T-helper 9 cell (primary cell): ENCODE data around the gene PPM1M.

Experiments used
- DNase-seq: peaks from one replicate; pipeline ENCODE4 v3.0.0-alpha.2; 2020

Gene PPM1M

DNA sequence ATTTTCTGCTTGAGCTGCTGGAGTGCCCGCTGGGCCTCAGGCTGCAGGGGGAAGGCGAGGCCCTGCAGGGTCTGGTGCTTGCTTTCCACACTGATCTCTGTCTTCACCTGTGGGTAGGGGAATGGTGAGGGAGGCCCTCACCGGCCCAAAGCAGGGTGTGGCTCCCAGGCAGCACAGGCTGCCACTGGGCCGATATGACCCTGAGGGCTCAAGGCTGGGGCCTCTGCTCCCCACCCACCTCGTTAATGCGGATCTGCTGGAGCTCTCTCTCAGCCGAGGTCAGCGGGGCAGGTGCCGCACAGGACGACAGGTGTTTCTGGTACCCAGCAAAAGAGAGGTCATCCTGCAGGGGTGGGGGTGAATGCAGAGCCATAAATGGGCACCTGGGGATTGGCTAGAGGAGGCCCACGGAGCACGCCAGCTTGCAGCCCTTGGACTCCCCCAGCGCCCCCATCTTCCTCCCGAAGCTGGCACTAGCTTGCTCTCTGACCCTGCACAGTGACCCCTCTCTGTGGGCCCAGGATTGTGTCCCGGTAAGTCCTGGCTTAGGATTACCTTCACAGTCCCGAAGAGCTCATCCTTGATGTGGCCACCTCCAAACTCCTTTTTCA is 14.6 kb upstream of the PPM1M start:
- DNase-seq: no peak

DNA sequence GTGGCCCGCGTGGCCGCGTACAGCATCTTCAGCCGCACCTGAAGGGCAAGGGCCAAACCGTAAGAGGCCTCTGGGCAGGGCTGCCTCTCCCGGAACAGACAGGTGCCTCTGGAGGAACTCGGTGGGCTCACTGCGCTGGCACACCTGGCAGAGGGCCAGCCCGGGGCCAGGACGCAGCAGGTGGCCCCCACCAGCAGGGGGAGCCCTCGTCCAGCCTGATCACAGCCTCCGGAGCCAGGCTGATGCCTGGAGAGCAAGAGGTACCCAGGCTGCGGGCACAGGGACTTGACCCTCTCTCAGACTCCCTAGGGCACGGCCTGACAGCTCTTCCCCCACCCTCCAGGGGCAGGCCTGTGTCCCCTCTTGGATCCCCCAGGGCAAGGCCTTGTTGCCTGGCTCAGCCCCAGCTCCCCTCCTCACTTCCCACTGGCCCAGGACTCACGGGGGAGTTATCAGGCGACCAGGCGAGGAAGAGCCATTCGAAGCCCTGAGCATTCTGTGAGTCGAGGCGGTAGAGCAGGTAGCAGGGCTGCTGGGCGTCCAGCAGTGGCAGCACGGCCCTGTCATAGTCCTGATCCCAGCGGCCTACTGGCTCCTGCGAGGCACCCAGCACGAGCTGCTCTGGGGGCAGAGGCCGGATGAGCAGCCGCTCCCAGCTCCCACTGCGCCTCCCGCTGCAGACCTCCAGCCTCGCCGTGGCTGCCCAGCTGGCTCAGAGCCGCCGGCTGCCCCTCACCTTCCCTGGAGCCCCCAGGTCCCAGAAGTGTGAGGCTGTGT is 13.9 kb upstream of the PPM1M start:
- DNase-seq: peak; percentile 97

DNA sequence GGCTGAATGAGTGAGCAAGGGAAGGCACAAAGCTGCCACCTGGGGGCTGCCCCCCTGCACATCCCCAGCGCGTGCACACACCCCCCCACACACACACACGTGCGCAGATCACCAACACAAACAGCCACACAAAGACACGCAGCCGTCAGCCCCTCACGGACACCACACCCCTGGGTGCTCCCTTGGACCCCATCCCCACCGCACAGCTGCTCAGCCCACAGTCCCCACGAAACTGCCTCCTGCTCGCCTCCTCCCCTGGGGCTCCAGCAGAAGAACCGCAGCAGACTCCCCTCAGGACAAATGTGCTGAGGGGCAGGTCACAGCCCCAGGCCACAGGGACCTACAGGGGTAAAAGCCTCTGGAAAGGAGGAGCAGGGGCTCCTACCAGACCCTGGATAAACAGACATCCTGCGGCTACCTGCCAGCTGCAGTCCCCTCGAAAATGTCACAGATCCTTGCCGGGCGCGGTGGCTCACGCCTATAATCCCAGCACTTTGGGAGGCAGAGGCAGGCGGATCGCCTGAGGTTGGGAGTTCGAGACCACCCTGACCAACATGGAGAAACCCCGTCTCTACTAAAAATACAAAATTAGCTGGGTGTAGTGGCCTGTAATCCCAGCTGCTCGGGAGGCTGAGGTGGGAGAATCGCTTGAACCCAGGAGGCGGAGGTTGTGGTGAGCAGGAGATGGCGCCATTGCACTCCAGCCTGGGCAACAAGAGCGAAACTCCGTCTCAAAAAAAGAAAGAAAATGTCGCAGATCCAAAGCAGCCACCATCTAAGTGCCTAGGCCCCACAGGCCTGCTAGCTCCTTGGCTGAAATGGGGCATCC is 13.1 kb upstream of the PPM1M start:
- DNase-seq: no peak

DNA sequence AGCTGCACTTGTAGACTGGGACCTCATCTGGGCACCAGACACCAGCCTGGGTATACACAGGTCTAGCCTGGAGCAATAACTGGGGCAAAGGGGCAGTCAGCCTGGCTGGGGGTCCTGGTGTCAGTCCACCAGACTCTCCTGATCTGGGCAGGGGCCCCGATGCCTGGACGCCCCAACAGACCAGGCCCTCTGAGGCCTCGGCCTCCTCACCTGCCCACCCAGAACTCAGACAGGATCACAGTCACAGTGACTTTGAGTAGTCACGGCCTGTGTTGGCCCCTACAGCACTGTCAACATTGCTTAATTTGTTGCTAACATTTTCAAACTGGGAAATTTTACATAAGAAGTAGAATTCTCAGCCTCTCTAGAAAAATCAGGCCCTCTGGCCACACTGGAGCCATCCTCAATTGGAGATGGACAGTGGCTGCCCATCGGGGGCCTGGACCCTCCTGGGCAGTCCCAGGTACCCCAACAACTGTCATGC is 12.4 kb upstream of the PPM1M start:
- DNase-seq: no peak

DNA sequence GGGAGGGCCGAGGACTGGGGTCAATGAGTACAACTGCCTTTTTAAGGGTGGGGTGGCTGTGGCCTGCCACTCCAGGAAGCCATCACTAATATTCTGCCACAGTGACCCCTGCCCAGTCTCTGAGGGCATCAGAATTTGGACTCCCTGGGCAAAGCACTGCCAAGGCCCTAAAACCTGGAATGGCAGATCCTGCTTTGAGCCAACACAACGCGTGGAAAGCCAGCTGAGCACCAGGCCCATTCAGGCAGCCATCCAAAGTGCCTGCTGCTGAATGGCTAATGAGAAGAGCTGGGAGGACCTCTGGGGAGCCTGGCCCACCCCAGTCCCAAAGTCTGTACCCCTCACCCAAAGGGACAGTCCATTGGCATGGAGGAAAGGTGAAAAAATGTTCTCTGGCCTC is 11.6 kb upstream of the PPM1M start:
- DNase-seq: no peak

DNA sequence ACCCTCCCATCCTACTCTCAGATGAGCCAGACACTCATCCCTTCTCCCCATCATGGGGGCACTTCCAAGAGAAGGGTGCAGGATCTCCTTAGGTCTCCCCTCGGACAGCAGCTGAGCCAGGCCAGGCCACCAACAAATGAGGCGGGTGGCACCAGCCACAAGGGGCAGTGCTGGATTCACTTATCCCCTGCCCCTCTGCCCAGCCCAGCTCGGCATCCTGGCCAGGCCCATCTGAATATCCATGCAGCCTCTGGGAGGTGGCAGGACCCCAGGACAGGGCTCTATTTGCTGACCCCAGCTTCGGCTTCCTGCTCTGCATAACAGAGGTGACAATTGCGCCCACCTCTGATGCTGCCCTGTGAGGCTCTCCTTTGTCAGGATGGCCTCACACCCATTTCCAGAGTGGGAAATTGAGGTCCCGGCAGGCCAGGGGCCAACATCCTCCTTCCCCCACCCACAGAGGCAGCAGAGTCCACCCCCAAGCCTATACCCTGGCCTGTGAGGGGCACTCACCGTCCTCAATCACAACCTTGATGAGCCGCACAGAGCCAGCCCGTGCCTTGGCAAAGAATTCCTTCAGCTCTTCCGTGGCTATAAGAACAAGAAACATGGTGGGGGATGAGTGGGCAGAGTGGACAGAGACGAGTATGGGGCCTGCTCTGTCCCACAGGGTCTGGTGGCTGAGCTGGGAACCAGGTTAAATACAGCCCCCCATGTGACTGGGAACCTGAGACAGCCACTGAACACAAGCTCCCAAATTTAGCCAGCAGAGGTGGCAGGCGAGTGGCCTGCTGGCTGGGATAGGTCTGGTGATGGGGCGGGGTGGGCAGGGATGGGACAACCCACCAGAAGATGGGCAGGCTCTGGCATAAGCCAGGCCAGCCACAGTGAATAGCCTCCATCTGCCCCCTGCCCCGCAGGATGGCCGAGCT is 10.8 kb upstream of the PPM1M start:
- no peak for DNase-seq

DNA sequence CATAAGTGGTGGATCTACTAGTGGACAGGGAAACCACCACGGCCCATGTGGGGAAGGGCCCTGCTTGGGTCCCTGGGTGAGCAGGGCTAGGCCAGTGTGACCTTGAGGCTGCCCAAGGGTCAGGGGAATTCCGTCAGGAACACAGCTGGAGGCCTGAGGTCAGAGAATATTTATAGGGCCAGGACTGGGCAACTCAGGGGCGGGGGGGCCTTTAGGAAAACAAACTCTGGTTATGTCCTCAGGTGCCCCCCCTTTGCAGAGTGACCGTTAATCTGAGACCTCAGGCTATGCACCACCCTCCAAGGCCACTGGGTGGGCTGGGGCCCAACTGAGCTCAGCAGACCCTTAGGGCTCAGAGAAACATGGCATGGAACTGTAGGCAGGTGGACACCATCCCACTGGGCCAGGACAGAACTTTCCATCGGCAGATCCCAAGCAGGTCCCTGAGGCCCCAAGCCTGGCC is 9.1 kb upstream of the PPM1M start:
- no peak for DNase-seq

DNA sequence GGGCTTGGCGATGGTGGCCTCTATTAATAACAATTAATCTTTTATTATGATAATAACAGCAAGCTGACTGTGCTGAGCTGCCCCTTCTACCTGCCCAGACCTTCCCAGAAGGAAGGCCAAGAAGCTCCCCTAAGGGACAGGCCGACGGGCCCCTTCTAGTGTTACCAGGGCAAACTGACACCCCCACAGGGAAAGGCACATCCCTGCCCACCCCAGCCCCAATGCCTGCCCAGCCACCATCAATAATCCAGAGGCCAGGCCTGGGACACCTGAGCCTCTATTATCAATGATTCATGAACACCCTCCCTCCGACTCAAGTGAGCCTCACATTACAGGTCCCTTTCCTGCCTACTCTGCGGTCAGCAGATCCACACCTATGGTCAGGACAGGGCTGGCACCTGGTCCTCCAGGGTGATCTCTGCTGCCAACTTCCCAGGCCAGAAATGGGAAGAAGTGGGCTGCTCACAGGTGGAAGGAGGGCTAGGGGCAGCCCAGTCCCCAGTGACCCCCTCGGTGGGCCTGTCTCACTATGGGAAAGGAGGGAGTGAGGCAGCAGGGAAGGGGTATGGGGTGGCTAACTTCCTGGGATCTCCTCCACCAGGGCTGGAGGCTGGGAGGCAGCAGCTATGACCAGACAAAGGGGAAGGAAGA is 8.4 kb upstream of the PPM1M start:
- no peak for DNase-seq

DNA sequence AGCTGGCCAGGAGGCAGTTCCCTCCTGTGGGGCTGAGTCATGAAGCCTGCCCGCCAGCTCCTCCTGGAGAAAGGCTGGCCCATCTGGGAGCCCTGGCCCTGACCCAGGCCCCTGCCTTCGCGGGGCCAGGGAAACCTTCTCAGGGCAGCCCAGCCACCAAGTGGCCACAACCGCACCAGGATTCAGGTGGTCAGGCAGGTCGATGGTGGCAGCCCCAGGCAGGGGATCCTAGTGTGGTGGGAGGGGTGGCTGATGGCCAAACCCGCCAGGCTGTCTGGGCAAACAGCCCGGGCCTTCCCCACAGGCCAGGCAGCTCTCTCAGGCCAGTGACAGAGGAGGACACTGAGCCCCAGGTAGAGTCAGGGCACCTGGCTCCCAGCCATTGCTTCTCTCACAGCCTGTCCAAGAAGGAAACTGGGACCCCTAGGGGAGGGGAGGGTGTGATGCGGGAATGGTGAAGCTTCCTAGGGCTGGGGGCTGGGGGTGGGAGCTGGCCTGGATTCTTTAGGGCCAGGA is 7.8 kb upstream of the PPM1M start:
- no peak for DNase-seq

DNA sequence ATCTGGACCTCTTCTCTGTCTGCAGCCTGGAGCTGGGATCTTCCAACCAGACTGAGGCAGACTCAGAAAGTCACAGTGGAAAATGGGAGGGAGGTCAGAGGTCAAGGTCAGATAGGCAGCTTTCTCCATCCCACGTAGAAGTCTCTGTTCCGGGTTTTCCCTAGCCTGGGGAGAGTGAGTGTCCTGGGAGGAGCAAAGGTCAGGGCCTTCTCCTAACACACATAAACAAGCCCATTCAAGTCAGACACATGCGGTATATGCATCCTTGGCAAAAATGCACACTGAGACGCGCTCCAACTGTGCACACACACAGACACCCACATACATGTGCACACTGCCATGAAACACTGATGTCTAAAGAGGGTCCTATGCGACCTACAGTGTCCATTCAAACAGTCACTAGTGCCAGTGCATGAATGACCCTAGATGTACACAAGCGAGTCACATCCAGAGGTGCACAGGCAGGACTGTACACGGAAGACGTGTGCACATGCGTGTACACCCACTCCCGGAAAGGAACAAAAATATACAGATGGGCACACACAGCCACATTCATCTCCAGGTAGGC is 7.3 kb upstream of the PPM1M start:
- DNase-seq: no peak

DNA sequence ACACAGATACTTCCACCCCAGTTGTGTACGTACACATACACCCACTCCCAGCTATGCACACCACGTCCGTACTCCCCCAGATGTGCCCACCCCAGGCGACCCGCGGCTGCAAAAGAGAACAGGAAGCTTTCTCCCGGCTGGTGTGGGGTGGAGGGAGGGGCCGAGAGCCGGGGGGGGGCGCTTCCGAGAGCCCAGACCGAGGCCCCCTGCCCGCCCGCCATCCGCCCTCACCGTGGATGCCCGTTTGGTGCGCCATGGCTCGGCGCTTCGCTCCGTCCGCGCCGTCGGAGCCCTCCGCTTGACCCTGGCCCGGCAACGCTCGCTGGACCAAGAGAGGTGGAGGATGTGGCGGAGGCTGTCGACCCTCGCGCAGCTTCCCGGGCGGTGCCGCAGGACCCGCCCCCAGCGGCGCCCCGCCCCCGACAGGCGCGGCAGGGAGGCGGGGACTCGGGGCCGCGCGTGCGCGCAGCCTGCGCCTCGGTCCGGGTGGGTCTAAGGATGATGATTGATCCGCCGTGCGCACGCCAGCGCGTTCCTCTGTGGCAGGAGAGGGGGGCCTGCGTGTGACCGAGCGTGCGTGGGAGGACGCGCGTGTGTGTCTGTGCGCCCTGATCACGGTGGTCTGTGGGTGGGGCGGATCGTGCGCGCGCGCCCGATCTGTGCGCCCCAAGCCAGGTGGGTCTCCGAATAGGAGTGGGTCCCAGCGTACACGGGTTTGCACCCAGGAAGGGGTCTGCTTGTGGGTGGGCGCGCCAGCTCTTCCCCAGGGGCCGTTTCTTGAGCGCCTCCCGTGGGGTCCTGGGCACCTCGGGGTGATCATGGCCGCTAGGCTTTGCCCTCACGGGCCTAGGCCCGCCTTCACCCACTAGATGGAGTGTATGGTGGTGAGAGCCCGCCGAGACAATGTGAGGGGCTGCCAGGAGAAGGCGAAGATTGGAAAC is 6.5 kb upstream of the PPM1M start, which contains the start of gene TWF2:
Gene TWF2, minus strand, starts transcription at position 398 of the 941 bp plus-strand sequence. Its CDS starts 142 bp downstream, at position 256.
- peak; percentile 78 for DNase-seq

DNA sequence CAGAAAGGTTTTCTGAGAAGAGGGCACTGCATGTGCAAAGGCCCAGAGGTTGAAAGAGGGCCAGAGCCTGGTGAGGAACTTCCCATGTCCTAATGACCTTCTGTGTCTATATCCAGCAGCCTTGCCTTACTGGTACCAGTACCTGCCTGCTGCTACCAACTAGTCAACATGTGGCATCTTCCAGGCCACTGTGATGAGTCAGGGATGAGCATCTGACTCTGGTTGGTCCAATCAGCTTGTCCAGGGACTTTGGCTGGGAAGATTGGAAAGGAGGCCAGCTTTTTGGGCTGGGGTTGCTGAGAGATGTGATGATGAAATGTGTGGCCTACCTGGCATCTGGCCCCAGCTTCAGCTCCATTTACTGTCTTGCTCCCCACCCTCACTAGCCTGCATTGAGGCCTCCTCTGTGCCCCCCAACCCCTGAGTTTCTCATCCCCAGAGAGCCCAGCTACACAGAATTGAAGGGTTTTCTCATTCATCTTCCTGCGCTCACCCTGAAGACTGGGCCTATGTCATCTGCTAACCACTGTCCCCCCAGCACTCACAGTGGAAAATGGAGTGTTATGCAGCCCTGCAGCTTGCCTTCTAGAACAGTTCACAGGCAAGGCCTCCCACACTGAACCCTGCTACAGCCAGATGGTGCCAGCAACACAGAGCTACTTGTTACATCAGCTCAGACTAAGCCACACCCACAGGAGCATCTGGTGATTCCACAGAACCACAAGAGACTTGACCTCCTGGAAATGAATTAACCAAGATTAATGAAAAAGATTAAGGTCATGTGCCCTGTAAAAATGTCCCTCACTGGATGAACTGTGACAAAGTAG is 5.3 kb upstream of the PPM1M start:
- DNase-seq: no peak

DNA sequence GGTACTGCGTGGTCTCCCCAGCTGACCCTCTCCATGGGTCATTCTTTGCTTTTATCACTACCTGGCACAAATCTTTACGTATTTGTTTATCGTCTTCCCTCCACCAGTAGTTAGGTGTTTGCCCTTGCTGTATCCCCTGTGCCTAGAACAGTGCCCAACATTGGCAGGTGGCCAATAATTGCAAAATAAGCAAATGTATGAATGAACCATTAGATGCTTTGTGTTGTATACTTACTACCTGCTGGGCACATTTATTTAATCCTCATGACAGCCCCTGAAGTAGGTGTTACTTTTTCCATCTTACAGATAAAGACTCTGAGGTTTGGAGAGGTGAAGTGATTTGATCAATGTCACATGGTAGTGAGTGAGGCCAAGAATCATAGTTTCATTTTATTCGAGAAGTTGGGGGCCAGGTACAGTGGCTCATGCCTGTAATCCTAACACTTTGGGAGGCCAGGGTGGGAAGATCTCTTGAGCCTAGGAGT is 4.6 kb upstream of the PPM1M start:
- DNase-seq: no peak

DNA sequence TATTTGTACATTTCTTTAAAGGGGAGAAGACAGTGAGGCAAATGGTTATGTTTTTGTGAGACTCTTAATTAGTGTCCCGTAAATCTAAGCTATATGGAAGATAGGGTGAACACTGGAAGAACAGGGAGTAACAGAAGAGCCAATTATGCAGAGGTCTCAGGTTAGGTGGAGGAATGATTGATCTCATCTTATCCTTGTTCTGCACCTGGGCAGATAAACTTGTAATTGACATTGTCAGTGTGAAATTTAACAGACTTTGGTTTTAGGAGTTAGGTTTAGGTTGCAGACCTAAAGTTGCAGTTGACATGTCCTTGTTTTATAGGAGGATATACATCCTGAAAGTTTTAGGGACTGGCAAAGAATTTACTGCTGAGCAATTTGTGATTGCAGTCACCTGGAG is 3.5 kb upstream of the PPM1M start:
- DNase-seq: no peak

DNA sequence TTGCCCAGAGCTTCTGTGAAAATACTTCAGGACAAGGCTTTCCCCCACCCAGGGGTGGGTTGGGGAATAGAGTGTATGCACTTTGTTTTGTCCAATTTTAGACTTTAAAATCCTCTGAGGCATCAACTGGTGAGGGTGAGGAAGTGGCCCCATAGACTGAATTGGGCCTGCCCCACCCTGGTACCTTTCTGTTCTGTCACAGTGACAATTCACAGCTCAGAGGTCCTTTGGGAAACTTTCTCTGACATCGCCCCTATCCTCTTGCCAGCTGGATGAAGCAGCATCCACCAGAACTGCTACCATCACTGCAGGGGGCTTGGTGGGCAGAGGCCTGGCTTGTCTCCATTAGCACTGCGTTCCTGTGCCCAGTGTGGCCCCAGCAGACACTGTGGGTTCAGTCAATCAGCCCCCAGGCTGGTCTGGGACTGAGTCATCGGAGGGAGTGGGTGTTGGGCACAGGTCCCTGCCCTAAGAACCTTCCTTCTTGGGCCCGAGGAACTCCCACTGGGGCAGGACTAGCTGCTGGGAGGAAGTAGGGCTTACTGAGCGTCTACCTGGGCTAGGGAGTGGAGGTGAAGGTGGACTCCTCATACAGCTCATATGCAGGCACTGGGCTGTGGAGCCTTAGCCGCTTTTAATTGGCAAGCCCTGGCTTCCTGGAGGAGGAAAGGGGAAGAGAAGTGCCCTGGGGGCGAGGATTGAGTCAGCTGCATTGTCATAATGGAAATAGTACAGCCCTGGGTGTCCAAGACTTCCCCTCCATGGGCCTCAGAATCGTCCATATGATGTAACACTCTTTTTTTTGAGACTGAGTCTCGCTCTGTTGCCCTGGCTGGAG is 1.5 kb upstream of the PPM1M start:
- no peak for DNase-seq

DNA sequence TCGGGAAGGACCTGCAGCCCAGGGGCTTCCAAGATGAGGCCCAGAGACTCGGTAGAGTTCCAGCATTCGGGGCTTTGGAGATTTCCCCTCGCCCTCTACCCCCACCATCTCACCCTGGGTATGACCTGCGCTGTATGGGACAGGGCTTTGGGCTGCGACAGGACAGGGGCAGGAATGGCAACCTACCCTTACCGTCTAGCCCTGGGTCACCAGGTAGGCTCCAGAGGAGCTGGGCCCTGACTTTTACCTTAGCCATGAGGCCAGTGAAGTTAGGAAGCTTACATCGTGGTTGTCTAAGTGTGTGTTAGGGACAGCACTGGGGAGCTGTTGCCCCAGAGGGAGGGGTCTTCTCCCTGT is 683 bp downstream of the PPM1M start:
- DNase-seq: no peak

DNA sequence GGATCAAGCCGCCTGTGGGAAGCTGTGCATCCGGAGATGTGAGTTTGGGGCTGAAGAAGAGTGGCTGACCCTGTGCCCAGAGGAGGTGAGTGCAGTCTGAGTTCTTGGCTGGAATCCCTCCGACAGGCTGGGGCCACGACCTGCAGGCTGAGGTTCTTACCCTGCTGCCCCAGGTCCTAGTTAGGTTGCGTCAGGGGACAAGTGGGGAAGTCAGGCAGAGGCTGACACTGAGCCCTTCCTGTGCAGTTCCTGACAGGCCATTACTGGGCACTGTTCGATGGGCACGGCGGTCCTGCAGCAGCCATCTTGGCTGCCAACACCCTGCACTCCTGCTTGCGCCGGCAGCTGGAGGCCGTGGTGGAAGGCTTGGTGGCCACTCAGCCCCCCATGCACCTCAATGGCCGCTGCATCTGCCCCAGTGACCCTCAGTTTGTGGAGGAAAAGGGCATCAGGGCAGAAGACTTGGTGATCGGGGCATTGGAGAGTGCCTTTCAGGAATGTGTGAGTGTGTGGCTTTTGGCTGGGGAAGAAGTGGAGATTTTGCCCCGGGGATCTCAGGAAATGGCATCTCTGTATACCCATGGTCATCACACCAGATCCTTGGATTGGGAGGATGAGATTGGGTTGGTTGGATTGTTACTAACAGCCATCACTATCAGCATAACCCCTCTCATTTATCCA is 1.3 kb downstream of the PPM1M start:
- no peak for DNase-seq
